CD8-positive, alpha-beta memory T cell (primary cell): ENCODE data around the gene ZFYVE27. TPM values are rescaled to one million over a fixed set of nuclear protein-coding genes. Genes with fewer than 3 reads are reported as not detected.

Experiments
- CTCF ChIA-PET: fragments of 350-600 bp; sonication (Branson Sonifier 250); formaldehyde crosslinking; loops from one replicate; lab custom pipeline; 2021; ENCODE audit warnings: antibody characterized with exemption; lab: Charles Lee
- POLR2A ChIA-PET: fragments of 350-600 bp; sonication (Branson Sonifier 250); formaldehyde crosslinking; loops from one replicate; lab custom pipeline; 2021; ENCODE audit warnings: antibody characterized with exemption; lab: Charles Lee
- DNase-seq, 5 donors: peaks; one replicate each; pipeline versions ENCODE4 v3.0.0 to v3.0.0-alpha.2; 2020 to 2022; ENCODE audit warnings: mixed read lengths in 1 of 5
- H3K27ac ChIP-seq: one replicate; pipeline ENCODE4 v1.7.0; 2013; ENCODE audit warnings: low read depth, mild to moderate bottlenecking, low read length, moderate library complexity
- H3K27me3 ChIP-seq: 2 replicates; pipeline ENCODE4 v1.7.0; 2013; ENCODE audit warnings: low read length, mild to moderate bottlenecking; ENCODE audit not compliant: insufficient read depth, poor library complexity, severe bottlenecking
- H3K36me3 ChIP-seq: 2 replicates; pipeline ENCODE4 v1.7.0; 2013; ENCODE audit warnings: mild to moderate bottlenecking, low read length, moderate library complexity; ENCODE audit not compliant: insufficient read depth
- H3K4me1 ChIP-seq: 2 replicates; pipeline ENCODE4 v1.7.0; 2013; ENCODE audit warnings: mild to moderate bottlenecking, low read length, moderate library complexity; ENCODE audit not compliant: insufficient read depth
- H3K4me3 ChIP-seq: 2 replicates; pipeline ENCODE4 v1.7.0; 2013; ENCODE audit warnings: mild to moderate bottlenecking, low read length
- H3K9me3 ChIP-seq: 2 replicates; pipeline ENCODE4 v1.7.0; 2013; ENCODE audit warnings: mild to moderate bottlenecking, low read length
- H3K27ac Mint-ChIP-seq, 8 donors: one replicate each; pipeline ENCODE4 v1.8.0; 2020 to 2021; ENCODE audit warnings: mixed read lengths in 8 of 8, mild to moderate bottlenecking in 6 of 8, inconsistent platforms in 3 of 8, moderate library complexity in 3 of 8
- H3K27me3 Mint-ChIP-seq, 2 donors: one replicate each; pipeline ENCODE4 v1.8.0; 2020 to 2021; ENCODE audit warnings: mixed read lengths in 2 of 2, mild to moderate bottlenecking in 1 of 2, moderate library complexity in 1 of 2
- H3K36me3 Mint-ChIP-seq, 3 donors: one replicate each; pipeline ENCODE4 v1.8.0; 2020 to 2021; ENCODE audit warnings: mixed read lengths in 3 of 3, inconsistent platforms in 1 of 3, mild to moderate bottlenecking in 1 of 3
- H3K4me1 Mint-ChIP-seq, 3 donors: one replicate each; pipeline ENCODE4 v1.8.0; 2020 to 2021; ENCODE audit warnings: mixed read lengths in 3 of 3, inconsistent platforms in 1 of 3, mild to moderate bottlenecking in 1 of 3
- H3K4me3 Mint-ChIP-seq, 7 donors: one replicate each; pipeline ENCODE4 v1.8.0; 2020 to 2021; ENCODE audit warnings: mixed read lengths in 7 of 7, mild to moderate bottlenecking in 6 of 7, moderate library complexity in 4 of 7, inconsistent platforms in 2 of 7
- H3K9me3 Mint-ChIP-seq, 5 donors: one replicate each; pipeline ENCODE4 v1.8.0; 2020 to 2022; ENCODE audit warnings: mixed read lengths in 5 of 5, mild to moderate bottlenecking in 3 of 5, moderate library complexity in 2 of 5, inconsistent platforms in 1 of 5
- polyA plus RNA-seq: library from polyadenylated mRNA; unstranded; fragments of 300-500 nt; fragmentation: Illumina TruSeq; gene quantifications from one replicate; pipeline ENCODE4 v1.2.3, GENCODE V29; 2021
- total RNA-seq, 2 experiments: library from RNA; stranded (reverse); gene quantifications; one replicate each; pipeline ENCODE4 v1.2.3, GENCODE V29; 2021

Gene ZFYVE27
- total and polyA plus RNA-seq, 3 experiments from 2014 or later = 27.4 to 31.4 (median 28.6) TPM

GRCh38 chr10:97729014-97729413 is 7.9 kb upstream of the ZFYVE27 start:
- CTCF ChIA-PET = interaction anchor here (9.1 to 9.6 kb wide), 2 partner anchors 21 to 52 kb away, joined by 119 to 199 read pairs; partner anchors contain the start of gene MARVELD1
- H3K4me1 Mint-ChIP-seq = no peaks in the 10 kb centered on the region
- POLR2A ChIA-PET = interaction anchor here (0.6 kb wide), 1 partner anchor 158 kb away, joined by 3 read pairs; no protein-coding TSS in a partner anchor

GRCh38 chr10:97731346-97732051 is 5.4 kb upstream of the ZFYVE27 start:
- DNase-seq = peak; percentile 32 to 61 (median 50)
- H3K4me3 ChIP-seq = no peak overlapping the region
- no peaks in the 10 kb centered on the region for H3K27me3 ChIP-seq
- peaks cover 6 to 9% (median 9%) of the 10 kb centered on the region in 3 donors for H3K4me1 Mint-ChIP-seq
- H3K27ac Mint-ChIP-seq = no peak overlapping the region
- H3K36me3 Mint-ChIP-seq = no peaks in the 10 kb centered on the region
- ChIA-PET POLR2A (no interaction called here), CTCF (interaction anchor here (0.6 to 9.6 kb wide), 10 partner anchors 8 to 160 kb away, joined by 3 to 199 read pairs (median 6); partner anchors contain the start of genes ANKRD2, AVPI1 and MARVELD1)
- H3K9me3 ChIP-seq = no peaks in the 10 kb centered on the region
- H3K4me3 Mint-ChIP-seq = peak overlapping the region in 1 of 7 donors; percentile 16
- no peaks in the 10 kb centered on the region for H3K9me3 Mint-ChIP-seq
- no peak overlapping the region for H3K27ac ChIP-seq
- H3K27me3 Mint-ChIP-seq = peaks cover 3 to 22% of the 10 kb centered on the region in 2 donors
- peaks cover 2% of the 10 kb centered on the region for H3K4me1 ChIP-seq
- H3K36me3 ChIP-seq = no peaks in the 10 kb centered on the region

More at GRCh38 chr10:97729014-97729413, 7.9 kb upstream of the ZFYVE27 start:
- no peak for DNase-seq
- peak overlapping the region in 2 of 8 donors; percentile 19 to 39 for H3K27ac Mint-ChIP-seq
- H3K4me3 ChIP-seq = no peak overlapping the region
- H3K27me3 Mint-ChIP-seq = peaks cover 5 to 40% of the 10 kb centered on the region in 2 donors
- no peaks in the 10 kb centered on the region for H3K27me3 ChIP-seq
- H3K36me3 ChIP-seq = no peaks in the 10 kb centered on the region
- H3K36me3 Mint-ChIP-seq = no peaks in the 10 kb centered on the region
- no peaks in the 10 kb centered on the region for H3K9me3 ChIP-seq
- H3K4me1 ChIP-seq = no peaks in the 10 kb centered on the region
- H3K9me3 Mint-ChIP-seq = no peaks in the 10 kb centered on the region
- no peak overlapping the region for H3K4me3 Mint-ChIP-seq
- H3K27ac ChIP-seq = no peak overlapping the region

GRCh38 chr10:97732052-97732359 is 4.9 kb upstream of the ZFYVE27 start:
- H3K27me3 ChIP-seq = no peaks in the 10 kb centered on the region
- Mint-ChIP-seq H3K36me3 (peaks cover 0 to 3% (median 0%) of the 10 kb centered on the region in 3 donors), H3K4me3 (peak overlapping the region in 1 of 7 donors; percentile 16), H3K4me1 (peaks cover 12 to 15% (median 13%) of the 10 kb centered on the region in 3 donors), H3K27ac (no peak overlapping the region), H3K27me3 (peaks cover 3 to 17% of the 10 kb centered on the region in 2 donors), H3K9me3 (no peaks in the 10 kb centered on the region)
- POLR2A ChIA-PET = no interaction called here
- no peak overlapping the region for H3K27ac ChIP-seq
- no peaks in the 10 kb centered on the region for H3K36me3 ChIP-seq
- no peaks in the 10 kb centered on the region for H3K9me3 ChIP-seq
- DNase-seq = no peak
- CTCF ChIA-PET = interaction anchor here (0.6 to 9.6 kb wide), 11 partner anchors 9 to 160 kb away, joined by 3 to 199 read pairs (median 5); partner anchors contain the start of genes ANKRD2, AVPI1 and MARVELD1
- peaks cover 5% of the 10 kb centered on the region for H3K4me1 ChIP-seq
- H3K4me3 ChIP-seq = no peak overlapping the region

DNA sequence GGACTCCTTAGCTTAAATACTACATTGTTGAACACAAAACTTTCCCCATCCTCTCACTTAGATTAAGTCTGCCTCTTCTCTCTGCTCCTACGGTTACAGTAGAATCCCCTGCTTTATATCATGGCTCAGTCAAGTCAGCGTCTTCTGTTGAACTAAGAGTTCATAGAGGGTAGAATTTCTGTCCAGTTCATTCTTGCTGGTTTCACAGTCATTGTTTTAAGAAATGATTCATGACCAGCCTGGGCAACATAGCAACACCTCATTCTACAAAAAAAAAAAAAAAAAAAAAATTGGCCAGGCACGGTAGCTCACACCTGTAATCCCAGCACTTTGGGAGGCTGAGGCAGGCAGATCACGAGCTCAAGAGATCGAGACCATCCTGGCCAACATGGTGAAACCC is 3.7 kb upstream of the ZFYVE27 start:
- Mint-ChIP-seq H3K9me3 (no peaks in the 10 kb centered on the region), H3K4me3 (no peak overlapping the region), H3K27me3 (peaks cover 6 to 13% of the 10 kb centered on the region in 2 donors), H3K36me3 (peaks cover 0 to 15% (median 0%) of the 10 kb centered on the region in 3 donors), H3K27ac (no peak overlapping the region), H3K4me1 (peaks cover 21 to 24% (median 21%) of the 10 kb centered on the region in 3 donors)
- no peak for DNase-seq
- Histone ChIP-seq H3K4me3 (no peak overlapping the region), H3K9me3 (no peaks in the 10 kb centered on the region), H3K27me3 (no peaks in the 10 kb centered on the region), H3K27ac (no peak overlapping the region), H3K4me1 (peaks cover 12% of the 10 kb centered on the region), H3K36me3 (no peaks in the 10 kb centered on the region)
- ChIA-PET POLR2A (interaction anchor here (0.6 kb wide), 1 partner anchor 38 kb away, joined by 3 read pairs; no protein-coding TSS in a partner anchor), CTCF (interaction anchor here (1.2 to 9.6 kb wide), 6 partner anchors 16 to 86 kb away, joined by 4 to 199 read pairs (median 16); partner anchors contain the start of genes AVPI1 and MARVELD1)

DNA sequence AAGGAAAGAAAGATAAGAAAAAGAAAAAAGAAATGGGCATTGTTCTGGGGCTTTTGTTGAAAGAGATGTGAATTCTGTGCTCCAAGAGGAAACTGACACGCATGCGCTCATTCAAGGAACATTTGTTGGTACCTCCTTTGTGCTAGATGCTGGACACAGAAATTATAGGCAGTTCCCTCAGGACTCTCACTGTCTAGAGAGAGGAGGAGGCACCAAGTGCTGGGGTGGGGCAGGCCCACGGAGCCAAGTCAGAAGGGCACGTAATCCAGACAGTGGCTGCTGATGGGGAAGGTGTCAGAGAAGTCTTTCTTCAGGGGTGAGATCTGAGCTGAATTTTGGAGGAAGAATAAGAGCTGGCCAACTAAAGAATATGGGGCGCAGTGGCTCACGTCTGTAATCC is 2.9 kb upstream of the ZFYVE27 start:
- Mint-ChIP-seq H3K4me3 (peak overlapping the region in 1 of 7 donors; percentile 18), H3K27ac (peak overlapping the region in 2 of 8 donors; percentile 6 to 33), H3K4me1 (peaks cover 26 to 30% (median 27%) of the 10 kb centered on the region in 3 donors), H3K27me3 (peaks cover 6 to 11% of the 10 kb centered on the region in 2 donors), H3K36me3 (peaks cover 0 to 18% (median 0%) of the 10 kb centered on the region in 3 donors), H3K9me3 (no peaks in the 10 kb centered on the region)
- H3K27ac ChIP-seq = no peak overlapping the region
- H3K4me1 ChIP-seq = peaks cover 18% of the 10 kb centered on the region
- no peaks in the 10 kb centered on the region for H3K9me3 ChIP-seq
- H3K27me3 ChIP-seq = no peaks in the 10 kb centered on the region
- H3K36me3 ChIP-seq = no peaks in the 10 kb centered on the region
- DNase-seq = no peak
- POLR2A ChIA-PET = interaction anchor here (0.6 kb wide), 1 partner anchor 39 kb away, joined by 3 read pairs; no protein-coding TSS in a partner anchor
- CTCF ChIA-PET = interaction anchor here (1.1 to 9.6 kb wide), 5 partner anchors 16 to 135 kb away, joined by 3 to 199 read pairs (median 5); partner anchors contain the start of gene MARVELD1
- no peak overlapping the region for H3K4me3 ChIP-seq

GRCh38 chr10:97736403-97736901 is 476 bp upstream of the ZFYVE27 start:
- Histone ChIP-seq H3K36me3 (no peaks in the 10 kb centered on the region), H3K4me1 (peaks cover 31% of the 10 kb centered on the region), H3K27ac (peak overlapping the region; percentile 92), H3K27me3 (no peaks in the 10 kb centered on the region), H3K9me3 (no peaks in the 10 kb centered on the region), H3K4me3 (peak overlapping the region; percentile 96)
- ChIA-PET CTCF (interaction anchor here (0.8 to 9.6 kb wide), 8 partner anchors 19 to 133 kb away, joined by 3 to 199 read pairs (median 5); partner anchors contain the start of genes AVPI1 and MARVELD1), POLR2A (interaction anchor here (0.6 to 2.6 kb wide), 9 partner anchors 20 to 403 kb away, joined by 3 to 20 read pairs (median 3); partner anchors contain the start of genes AVPI1 and MARVELD1)
- Mint-ChIP-seq H3K4me1 (peaks cover 48 to 53% (median 50%) of the 10 kb centered on the region in 3 donors), H3K36me3 (peaks cover 0 to 40% (median 6%) of the 10 kb centered on the region in 3 donors), H3K4me3 (peak overlapping the region; percentile 93 to 98 (median 96)), H3K27ac (peak overlapping the region; percentile 90 to 99 (median 98)), H3K27me3 (peaks cover 0 to 2% of the 10 kb centered on the region in 2 donors), H3K9me3 (no peaks in the 10 kb centered on the region)
- DNase-seq = no peak

DNA sequence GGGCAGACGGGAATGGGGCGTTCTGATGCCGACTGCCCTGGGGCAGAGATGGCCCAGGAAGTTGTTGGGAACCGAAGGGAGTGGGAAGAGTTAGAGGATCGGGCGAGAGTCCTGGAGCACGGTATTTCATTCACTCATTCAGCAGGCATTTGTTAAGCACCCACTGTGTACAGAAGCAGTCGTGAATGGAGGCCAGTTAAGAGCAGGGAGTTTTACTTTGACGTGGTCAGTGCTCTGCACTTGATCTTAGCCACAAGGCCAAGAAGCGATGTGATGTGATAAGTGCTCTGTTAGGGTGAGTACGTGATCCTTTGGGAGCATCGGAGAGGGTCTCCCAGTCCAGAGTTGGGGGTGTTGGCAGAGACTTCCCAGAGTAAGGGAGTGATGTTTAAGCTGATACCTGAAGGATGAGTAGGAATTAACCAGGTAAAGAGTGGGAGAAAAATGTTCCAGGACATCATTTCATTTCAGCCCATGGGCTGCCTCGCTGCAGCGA is 890 bp downstream of the ZFYVE27 start:
- H3K4me1 Mint-ChIP-seq = peaks cover 52 to 63% (median 61%) of the 10 kb centered on the region in 3 donors
- DNase-seq = no peak
- H3K36me3 ChIP-seq = peaks cover 2% of the 10 kb centered on the region
- H3K4me3 Mint-ChIP-seq = peak overlapping the region; percentile 93 to 98 (median 96)
- peaks cover 31% of the 10 kb centered on the region for H3K4me1 ChIP-seq
- no peaks in the 10 kb centered on the region for H3K9me3 ChIP-seq
- H3K27me3 Mint-ChIP-seq = peaks cover 0 to 2% of the 10 kb centered on the region in 2 donors
- H3K27me3 ChIP-seq = no peaks in the 10 kb centered on the region
- H3K9me3 Mint-ChIP-seq = no peaks in the 10 kb centered on the region
- H3K27ac Mint-ChIP-seq = peak overlapping the region; percentile 90 to 99 (median 97)
- H3K36me3 Mint-ChIP-seq = peaks cover 3 to 49% (median 6%) of the 10 kb centered on the region in 3 donors
- CTCF ChIA-PET = no interaction called here
- POLR2A ChIA-PET = no interaction called here
- H3K27ac ChIP-seq = peak overlapping the region; percentile 92
- peak overlapping the region; percentile 96 for H3K4me3 ChIP-seq
